ENCODE measurements around the gene PTGR3.
A peak's percentile ranks its signal among the peaks of the same experiment; 100 is the strongest.

PTGR3 gene

DNA sequence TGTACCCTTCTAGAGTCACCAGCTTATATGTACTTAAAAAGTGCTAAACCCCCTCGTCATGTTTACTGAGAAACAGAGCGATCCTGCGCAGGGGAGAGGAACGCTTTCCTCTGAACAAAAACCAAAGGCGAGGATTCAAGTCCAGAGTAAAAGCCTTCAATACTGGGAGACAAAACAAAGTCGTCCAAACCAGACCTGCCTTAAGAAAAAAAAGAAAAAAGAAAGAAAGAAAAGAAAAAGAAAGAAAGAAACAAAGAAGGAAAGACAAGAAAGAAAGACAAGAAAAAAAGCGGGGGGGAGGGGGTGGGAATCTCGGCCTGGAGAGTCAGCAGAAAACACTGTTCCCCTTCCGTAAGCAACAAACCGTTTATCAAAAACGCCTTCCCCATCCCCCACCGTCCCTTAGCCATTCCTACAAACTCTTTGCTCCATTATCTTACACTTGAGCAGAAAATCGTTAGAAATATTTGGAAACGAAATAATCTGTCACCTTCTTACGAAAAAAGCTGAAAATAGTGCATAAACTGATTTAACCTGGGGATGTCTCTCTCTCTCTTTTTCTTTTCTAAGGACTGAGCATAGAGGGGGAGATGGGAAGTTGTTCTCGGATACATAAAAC lies 3.3 kb downstream of the PTGR3 start:
- Histone ChIP-seq H4K20me1 (ENCODE audit: insufficient read depth, low read length) (peaks cover 52% of the 10 kb centered on the region), H3K36me3 (ENCODE audit: insufficient read depth, low read length) (peaks cover 31% of the 10 kb centered on the region), H2AFZ (ENCODE audit: low read depth, low read length) (no peak overlapping the region), H3K9me3 (ENCODE audit: insufficient read depth, low read length, severe bottlenecking) (no peaks in the 10 kb centered on the region), H3K9ac (ENCODE audit: low read depth, low read length) (no peak overlapping the region), H3K27ac (ENCODE audit: low read length) (no peak overlapping the region), H3K4me1 (ENCODE audit: insufficient read depth, low read length) (peaks cover 35% of the 10 kb centered on the region), H3K79me2 (ENCODE audit: insufficient read depth, low read length) (peaks cover 88% of the 10 kb centered on the region), H3K4me2 (ENCODE audit: insufficient read depth, low read length) (peak overlapping the region; percentile 97; the same call in 1 of the 2 replicates), H3K4me3 (ENCODE audit: low read depth in 1 of 2, low read length in 2 of 2) (no peak overlapping the region), H3K27me3 (ENCODE audit: insufficient read depth, low read length, poor library complexity) (no peaks in the 10 kb centered on the region)
- DNase-seq (no peak), ATAC-seq (ENCODE audit: insufficient read depth, low read depth) (no peak)
- TF ChIP-seq, protein P1, sequence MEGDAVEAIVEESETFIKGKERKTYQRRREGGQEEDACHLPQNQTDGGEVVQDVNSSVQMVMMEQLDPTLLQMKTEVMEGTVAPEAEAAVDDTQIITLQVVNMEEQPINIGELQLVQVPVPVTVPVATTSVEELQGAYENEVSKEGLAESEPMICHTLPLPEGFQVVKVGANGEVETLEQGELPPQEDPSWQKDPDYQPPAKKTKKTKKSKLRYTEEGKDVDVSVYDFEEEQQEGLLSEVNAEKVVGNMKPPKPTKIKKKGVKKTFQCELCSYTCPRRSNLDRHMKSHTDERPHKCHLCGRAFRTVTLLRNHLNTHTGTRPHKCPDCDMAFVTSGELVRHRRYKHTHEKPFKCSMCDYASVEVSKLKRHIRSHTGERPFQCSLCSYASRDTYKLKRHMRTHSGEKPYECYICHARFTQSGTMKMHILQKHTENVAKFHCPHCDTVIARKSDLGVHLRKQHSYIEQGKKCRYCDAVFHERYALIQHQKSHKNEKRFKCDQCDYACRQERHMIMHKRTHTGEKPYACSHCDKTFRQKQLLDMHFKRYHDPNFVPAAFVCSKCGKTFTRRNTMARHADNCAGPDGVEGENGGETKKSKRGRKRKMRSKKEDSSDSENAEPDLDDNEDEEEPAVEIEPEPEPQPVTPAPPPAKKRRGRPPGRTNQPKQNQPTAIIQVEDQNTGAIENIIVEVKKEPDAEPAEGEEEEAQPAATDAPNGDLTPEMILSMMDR (IDR thresholded peaks at IDR 0.05; ENCODE audit: borderline replicate concordance, extremely low read depth, low read length, poor library complexity, severe bottlenecking), result no peak
- TF ChIP-seq EZH2 (IDR thresholded peaks at IDR 0.05; ENCODE audit: borderline replicate concordance, low read depth, low read length, severe bottlenecking), result no peak

DNA sequence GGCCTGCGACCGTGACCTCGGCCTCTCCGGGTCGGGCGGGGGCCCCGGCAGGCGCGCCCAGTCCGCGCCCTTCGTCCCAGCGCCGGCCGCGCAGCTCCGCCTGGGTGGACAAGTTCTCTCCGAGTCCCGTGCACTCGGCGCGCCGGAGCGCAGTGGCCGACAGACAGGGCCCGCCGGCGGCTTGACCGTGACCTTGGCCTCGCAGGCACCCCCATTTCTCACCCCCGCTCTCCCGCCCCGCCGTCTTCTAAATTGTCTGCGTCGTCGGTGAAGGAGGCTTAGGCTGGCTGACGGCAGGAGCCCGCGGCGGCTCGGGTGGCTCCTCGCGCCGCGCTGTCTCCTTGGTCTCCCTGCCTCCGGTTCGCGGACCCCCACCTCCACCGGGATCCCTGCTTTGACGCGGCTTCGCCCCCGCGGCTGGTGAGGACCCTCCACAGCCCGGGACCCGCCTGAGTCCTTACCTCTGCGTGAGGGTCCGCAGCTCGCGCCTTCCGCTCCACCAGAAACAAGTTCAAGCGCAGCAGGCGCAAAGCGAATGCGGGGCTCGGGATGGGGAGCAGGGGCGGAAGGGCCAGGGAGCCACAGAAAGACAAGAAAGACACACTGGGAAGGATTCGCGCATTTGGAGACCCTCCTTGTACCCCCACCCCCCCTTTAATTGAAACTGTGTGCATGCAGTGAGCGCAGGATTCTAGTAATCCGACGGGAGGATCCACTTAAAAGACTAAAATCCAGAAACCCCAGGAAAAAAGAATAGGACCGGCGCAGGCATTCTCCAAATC lies 4.0 kb downstream of the PTGR3 start:
- Histone ChIP-seq H3K9me3 (ENCODE audit: insufficient read depth, low read length, severe bottlenecking) (no peaks in the 10 kb centered on the region), H3K9ac (ENCODE audit: low read depth, low read length) (no peak overlapping the region), H4K20me1 (ENCODE audit: insufficient read depth, low read length) (peaks cover 58% of the 10 kb centered on the region), H2AFZ (ENCODE audit: low read depth, low read length) (no peak overlapping the region), H3K36me3 (ENCODE audit: insufficient read depth, low read length) (peaks cover 38% of the 10 kb centered on the region), H3K27ac (ENCODE audit: low read length) (no peak overlapping the region), H3K79me2 (ENCODE audit: insufficient read depth, low read length) (peaks cover 94% of the 10 kb centered on the region), H3K4me1 (ENCODE audit: insufficient read depth, low read length) (peaks cover 30% of the 10 kb centered on the region), H3K4me3 (ENCODE audit: low read depth in 1 of 2, low read length in 2 of 2) (no peak overlapping the region), H3K4me2 (ENCODE audit: insufficient read depth, low read length) (no peak overlapping the region), H3K27me3 (ENCODE audit: insufficient read depth, low read length, poor library complexity) (no peaks in the 10 kb centered on the region)
- DNase-seq (no peak), ATAC-seq (ENCODE audit: insufficient read depth, low read depth) (no peak)
- TF ChIP-seq EZH2 (IDR thresholded peaks at IDR 0.05; ENCODE audit: borderline replicate concordance, low read depth, low read length, severe bottlenecking), result no peak
- TF ChIP-seq, protein P1 (IDR thresholded peaks at IDR 0.05; ENCODE audit: borderline replicate concordance, extremely low read depth, low read length, poor library complexity, severe bottlenecking), result no peak

DNA sequence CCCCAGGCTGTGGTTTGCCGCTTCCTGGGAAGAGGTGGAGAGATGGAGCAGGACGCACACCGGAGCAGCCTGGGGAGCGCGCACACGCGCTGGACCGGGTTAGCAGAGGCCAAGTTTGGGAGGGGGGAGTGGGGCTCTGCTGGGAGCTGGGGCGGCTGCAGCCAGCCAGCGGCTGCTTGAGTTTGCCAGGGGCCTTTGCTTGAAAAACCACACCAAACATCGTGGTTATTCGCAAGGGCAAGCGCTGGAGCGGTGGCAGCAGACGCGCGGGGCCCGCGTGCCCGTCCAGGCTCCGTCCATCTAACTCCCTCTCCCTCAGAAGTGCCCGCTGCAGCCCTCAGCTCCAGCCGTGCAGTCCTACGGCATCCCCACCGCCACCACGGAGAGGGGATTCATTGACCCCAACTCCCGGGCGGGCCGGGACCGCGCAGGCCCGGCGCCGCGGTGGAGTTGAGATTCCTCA lies 4.6 kb downstream of the PTGR3 start:
- no peak overlapping the region for H3K9ac ChIP-seq (ENCODE audit: low read depth, low read length)
- DNase-seq, result no peak
- H3K9me3 ChIP-seq (ENCODE audit: insufficient read depth, low read length, severe bottlenecking), result no peaks in the 10 kb centered on the region
- no peaks in the 10 kb centered on the region for H3K27me3 ChIP-seq (ENCODE audit: insufficient read depth, low read length, poor library complexity)
- ATAC-seq (ENCODE audit: insufficient read depth, low read depth), result no peak
- no peak overlapping the region for H3K4me3 ChIP-seq (ENCODE audit: low read depth in 1 of 2, low read length in 2 of 2)
- no peak overlapping the region for H2AFZ ChIP-seq (ENCODE audit: low read depth, low read length)
- H3K79me2 ChIP-seq (ENCODE audit: insufficient read depth, low read length), result peaks cover 96% of the 10 kb centered on the region
- TF ChIP-seq, protein P1 (IDR thresholded peaks at IDR 0.05; ENCODE audit: borderline replicate concordance, extremely low read depth, low read length, poor library complexity, severe bottlenecking), result no peak
- H3K4me2 ChIP-seq (ENCODE audit: insufficient read depth, low read length), result no peak overlapping the region
- H3K36me3 ChIP-seq (ENCODE audit: insufficient read depth, low read length), result peaks cover 44% of the 10 kb centered on the region
- H3K27ac ChIP-seq (ENCODE audit: low read length), result no peak overlapping the region
- H4K20me1 ChIP-seq (ENCODE audit: insufficient read depth, low read length), result peaks cover 63% of the 10 kb centered on the region
- H3K4me1 ChIP-seq (ENCODE audit: insufficient read depth, low read length), result peaks cover 28% of the 10 kb centered on the region
